Right lobe of liver (tissue), 4 donors: ENCODE data around the gene CEP192.

Source experiments
- POLR2A ChIP-seq: fragments of 450-650 bp; IDR thresholded peaks from one replicate; pipeline ENCODE4 v1.6.1; 2017; ENCODE audit warnings: antibody characterized with exemption, mild to moderate bottlenecking
- TF ChIP-seq, protein P1 (sequence below), 4 donors: fragments of 200-600 bp in 3 of 4; fragments of 450-650 bp in 1 of 4; IDR thresholded peaks; one replicate each; pipeline versions ENCODE4 v1.5.1 to v1.8.0; 2016 to 2022; ENCODE audit warnings: antibody characterized with exemption in 4 of 4, mild to moderate bottlenecking in 2 of 4
- donor health status: DM: no; HTN: no; CAD: no.
- donor health status: DM: no; HTN: no; CAD: no.
- donor health status: DM: no; HTN: yes; CAD: no.

DNA sequence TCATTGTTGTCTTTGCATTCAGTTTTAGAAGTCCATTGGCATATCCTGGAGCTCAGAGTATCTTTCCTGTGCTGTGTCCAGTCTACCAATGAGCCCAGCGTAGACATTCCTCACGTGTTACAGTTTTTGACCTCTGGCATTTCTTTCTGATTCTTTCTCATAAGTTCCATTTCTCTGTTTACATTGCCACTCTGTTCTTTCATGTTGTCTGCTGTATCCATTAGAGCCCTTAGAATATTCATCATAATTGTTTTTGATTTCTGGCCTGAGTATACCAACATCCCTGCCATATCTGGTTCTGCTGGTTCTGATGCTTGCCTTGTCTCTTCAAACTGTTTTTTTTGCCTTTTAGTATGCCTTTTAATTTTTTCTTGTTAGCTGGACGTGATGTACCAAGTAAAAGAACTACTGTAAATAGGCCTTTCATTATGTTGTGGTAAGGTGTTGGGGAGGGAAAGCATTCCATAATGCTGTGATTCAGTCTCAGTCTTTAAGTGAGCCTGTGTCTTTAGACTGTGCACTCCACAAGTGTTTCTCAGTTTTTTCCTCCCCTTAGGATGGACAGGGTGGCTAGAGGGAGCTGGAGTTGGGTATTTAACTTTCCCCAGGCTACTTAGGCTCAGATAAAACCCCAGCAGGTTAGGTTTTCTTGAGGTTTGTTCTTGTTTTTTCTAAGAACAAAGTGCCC lies 35.6 kb downstream of the CEP192 start:
- TF ChIP-seq, protein P1, sequence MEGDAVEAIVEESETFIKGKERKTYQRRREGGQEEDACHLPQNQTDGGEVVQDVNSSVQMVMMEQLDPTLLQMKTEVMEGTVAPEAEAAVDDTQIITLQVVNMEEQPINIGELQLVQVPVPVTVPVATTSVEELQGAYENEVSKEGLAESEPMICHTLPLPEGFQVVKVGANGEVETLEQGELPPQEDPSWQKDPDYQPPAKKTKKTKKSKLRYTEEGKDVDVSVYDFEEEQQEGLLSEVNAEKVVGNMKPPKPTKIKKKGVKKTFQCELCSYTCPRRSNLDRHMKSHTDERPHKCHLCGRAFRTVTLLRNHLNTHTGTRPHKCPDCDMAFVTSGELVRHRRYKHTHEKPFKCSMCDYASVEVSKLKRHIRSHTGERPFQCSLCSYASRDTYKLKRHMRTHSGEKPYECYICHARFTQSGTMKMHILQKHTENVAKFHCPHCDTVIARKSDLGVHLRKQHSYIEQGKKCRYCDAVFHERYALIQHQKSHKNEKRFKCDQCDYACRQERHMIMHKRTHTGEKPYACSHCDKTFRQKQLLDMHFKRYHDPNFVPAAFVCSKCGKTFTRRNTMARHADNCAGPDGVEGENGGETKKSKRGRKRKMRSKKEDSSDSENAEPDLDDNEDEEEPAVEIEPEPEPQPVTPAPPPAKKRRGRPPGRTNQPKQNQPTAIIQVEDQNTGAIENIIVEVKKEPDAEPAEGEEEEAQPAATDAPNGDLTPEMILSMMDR (IDR thresholded peaks at IDR 0.05): no peak
- no peak for TF ChIP-seq POLR2A
